GM23338 (cell line): ENCODE measurements around the gene FBXO9. TPM values are rescaled to one million over a fixed set of nuclear protein-coding genes. Genes with fewer than 3 reads are reported as not detected.

ENCODE experiments used
- ATAC-seq: fragments of 200-7000 bp; cut with Tn5 transposase; 3 replicates; pipeline ENCODE4 v1.9.1; 2020
- DNase-seq: peaks from one replicate; pipeline ENCODE4 v3.0.0-alpha.2; 2015; ENCODE audit warnings: low spot score
- H2AFZ ChIP-seq: fragments of 200-600 bp; sonication (generic); 2 replicates; pipeline ENCODE4 v1.8.0; 2016; ENCODE audit warnings: antibody characterized with exemption, mild to moderate bottlenecking, moderate library complexity
- H3F3A ChIP-seq: fragments of 200-600 bp; sonication (generic); replicated peaks from 2 replicates; pipeline ENCODE4 v1.8.0; 2017; ENCODE audit warnings: antibody characterized with exemption, mixed run types, low read depth
- H3K27ac ChIP-seq: fragments of 200-600 bp; sonication (generic); 2 replicates; pipeline ENCODE4 v1.6.1; 2016; ENCODE audit warnings: low read depth
- H3K27me3 ChIP-seq: fragments of 200-600 bp; sonication (generic); 2 replicates; pipeline ENCODE4 v1.8.0; 2016; ENCODE audit warnings: mild to moderate bottlenecking, mixed run types, moderate library complexity; ENCODE audit not compliant: insufficient read depth
- H3K36me3 ChIP-seq: fragments of 200-600 bp; sonication (generic); 2 replicates; pipeline ENCODE4 v1.8.0; 2016; ENCODE audit warnings: mild to moderate bottlenecking; ENCODE audit not compliant: insufficient read depth
- H3K4me1 ChIP-seq: fragments of 200-600 bp; sonication (generic); 2 replicates; pipeline ENCODE4 v1.8.0; 2016; ENCODE audit warnings: mild to moderate bottlenecking, moderate library complexity; ENCODE audit not compliant: insufficient read depth
- H3K4me2 ChIP-seq: fragments of 200-600 bp; sonication (generic); 2 replicates; pipeline ENCODE4 v1.7.1; 2017; ENCODE audit warnings: mixed run types
- H3K4me3 ChIP-seq: fragments of 200-600 bp; sonication (generic); 2 replicates; pipeline ENCODE4 v1.6.1; 2016; ENCODE audit warnings: mixed run types
- H3K79me2 ChIP-seq: fragments of 200-600 bp; sonication (generic); replicated peaks from 2 replicates; pipeline ENCODE4 v1.8.0; 2017; ENCODE audit warnings: mild to moderate bottlenecking; ENCODE audit not compliant: insufficient read depth
- H3K9me2 ChIP-seq: fragments of 200-600 bp; sonication (generic); 2 replicates; pipeline ENCODE4 v1.8.0; 2017; ENCODE audit not compliant: insufficient read depth
- H4K20me1 ChIP-seq: fragments of 200-600 bp; sonication (generic); replicated peaks from 2 replicates; pipeline ENCODE4 v1.8.0; 2017; ENCODE audit warnings: mild to moderate bottlenecking; ENCODE audit not compliant: insufficient read depth
- H3K27ac Mint-ChIP-seq: 2 replicates; pipeline ENCODE4 v1.8.0; 2020; ENCODE audit warnings: inconsistent platforms, mild to moderate bottlenecking, moderate library complexity, mixed read lengths
- H3K27me3 Mint-ChIP-seq: 3 replicates; pipeline ENCODE4 v1.8.0; 2022; ENCODE audit warnings: low read depth, mild to moderate bottlenecking, moderate library complexity, mixed read lengths, inconsistent platforms; ENCODE audit not compliant: insufficient read depth, poor library complexity
- H3K36me3 Mint-ChIP-seq: 3 replicates; pipeline ENCODE4 v1.8.0; 2021; ENCODE audit warnings: low read depth, mild to moderate bottlenecking, inconsistent platforms, moderate library complexity, mixed read lengths
- H3K4me1 Mint-ChIP-seq: 3 replicates; pipeline ENCODE4 v1.8.0; 2020; ENCODE audit warnings: mild to moderate bottlenecking, inconsistent platforms, mixed read lengths
- H3K4me3 Mint-ChIP-seq: 3 replicates; pipeline ENCODE4 v1.8.0; 2021; ENCODE audit warnings: moderate library complexity, mild to moderate bottlenecking, inconsistent platforms, mixed read lengths
- H3K9me3 Mint-ChIP-seq: 3 replicates; pipeline ENCODE4 v1.8.0; 2020; ENCODE audit warnings: moderate library complexity, mild to moderate bottlenecking, inconsistent platforms, mixed read lengths
- CREB1 ChIP-seq: fragments of 250-450 bp; sonication (Bioruptor Pico); IDR thresholded peaks from 2 replicates; pipeline ENCODE4 v1.5.0; 2020; ENCODE audit warnings: low read depth, mild to moderate bottlenecking, moderate library complexity
- CTCF ChIP-seq, 2 experiments: fragments of 200-600 bp in 1 of 2; sonication (generic) in 1 of 2; conservative IDR thresholded peaks; 2 replicates each; pipeline versions ENCODE4 v1.5.1 to v1.6.1; 2016 to 2017; ENCODE audit warnings: antibody characterized with exemption in 2 of 2, low read depth in 2 of 2, mild to moderate bottlenecking in 2 of 2, moderate library complexity in 1 of 2
- ETS1 ChIP-seq: IDR thresholded peaks from 2 replicates; pipeline ENCODE4 v1.6.1; 2016; ENCODE audit warnings: antibody characterized with exemption
- EZH2 ChIP-seq: fragments of 200-600 bp; sonication (generic); IDR thresholded peaks from one replicate; pipeline ENCODE4 v1.8.0; 2017; ENCODE audit warnings: antibody characterized with exemption, mild to moderate bottlenecking, low read depth; ENCODE audit not compliant: unreplicated experiment
- EZH2phosphoT487 ChIP-seq: fragments of 200-600 bp; sonication (generic); IDR thresholded peaks from one replicate; pipeline ENCODE4 v1.8.1; 2018; ENCODE audit warnings: antibody characterized with exemption; ENCODE audit not compliant: unreplicated experiment
- JUNB ChIP-seq: IDR thresholded peaks from one replicate; pipeline ENCODE4 v1.6.1; 2016; ENCODE audit warnings: antibody characterized with exemption; ENCODE audit not compliant: unreplicated experiment
- NANOG ChIP-seq: IDR thresholded peaks from 2 replicates; pipeline ENCODE4 v1.6.1; 2016; ENCODE audit warnings: antibody characterized with exemption, borderline replicate concordance
- POLR2AphosphoS5 ChIP-seq: IDR thresholded peaks from 2 replicates; pipeline ENCODE4 v1.6.1; 2016; ENCODE audit warnings: antibody characterized with exemption, low read depth
- REST ChIP-seq: IDR thresholded peaks from one replicate; pipeline ENCODE4 v1.6.1; 2018; ENCODE audit warnings: antibody characterized with exemption; ENCODE audit not compliant: unreplicated experiment
- STAT1 ChIP-seq: IDR thresholded peaks from one replicate; pipeline ENCODE4 v1.6.1; 2016; ENCODE audit warnings: antibody characterized with exemption; ENCODE audit not compliant: unreplicated experiment
- ZNF114 ChIP-seq: fragments of 250-450 bp; sonication (Bioruptor Pico); IDR thresholded peaks from 2 replicates; pipeline ENCODE4 v1.5.0; 2020; ENCODE audit warnings: mild to moderate bottlenecking, moderate library complexity
- ZNF331 ChIP-seq: fragments of 250-450 bp; sonication (Bioruptor Pico); IDR thresholded peaks from 2 replicates; pipeline ENCODE4 v1.5.0; 2020; ENCODE audit warnings: low read depth, mild to moderate bottlenecking, moderate library complexity
- ZNF462 ChIP-seq: fragments of 250-450 bp; sonication (Bioruptor Pico); IDR thresholded peaks from 2 replicates; pipeline ENCODE4 v1.5.0; 2020; ENCODE audit warnings: mild to moderate bottlenecking, moderate library complexity
- polyA plus RNA-seq: library from polyadenylated mRNA; unstranded; fragments of >200 nt; fragmentation: Nextera tagmentation; extraction: Ambion mirVana; gene quantifications from 2 replicates; pipeline ENCODE4 v1.2.1, GENCODE V29; 2016
- total RNA-seq: library from RNA; depleted of rRNA; stranded (reverse); fragments of >200 nt; shearing (Covaris generic); gene quantifications from 2 replicates; pipeline ENCODE4 v1.2.3, GENCODE V29; 2014

FBXO9 gene
- total and polyA plus RNA-seq, 2 experiments from 2014 or later, result 29.8 to 32.8 TPM

- Mint-ChIP-seq H3K36me3 (peaks cover 11% of the 10 kb centered on the region), H3K27ac (no peak overlapping the region), H3K9me3 (no peaks in the 10 kb centered on the region), H3K27me3 (no peaks in the 10 kb centered on the region), H3K4me3 (no peak overlapping the region), H3K4me1 (no peaks in the 10 kb centered on the region)
- Histone ChIP-seq H3F3A (no peaks in the 10 kb centered on the region), H3K4me3 (no peak overlapping the region), H3K36me3 (0 out of 2 replicates have a peak, but pooled peaks cover 3% of the 10 kb centered on the region), H2AFZ (no peak overlapping the region), H3K79me2 (no peaks in the 10 kb centered on the region), H3K27ac (no peak overlapping the region), H3K27me3 (no peaks in the 10 kb centered on the region), H4K20me1 (no peaks in the 10 kb centered on the region), H3K4me1 (no peaks in the 10 kb centered on the region), H3K9me2 (no peaks in the 10 kb centered on the region), H3K4me2 (no peak overlapping the region)
- no peak for ATAC-seq
- TF ChIP-seq NANOG, result no peak
- no peak for TF ChIP-seq JUNB
- no peak for TF ChIP-seq CTCF (conservative IDR thresholded peaks at IDR 0.05; ENCODE audit: low read depth in 2 of 2)
- TF ChIP-seq ZNF114, result no peak
- TF ChIP-seq POLR2AphosphoS5, result no peak
- TF ChIP-seq ZNF331 (CRISPR knock-in tag), result no peak
- TF ChIP-seq STAT1, result no peak
- no peak for TF ChIP-seq CREB1 (CRISPR knock-in tag)
- TF ChIP-seq ETS1, result no peak
- no peak for TF ChIP-seq EZH2
- no peak for TF ChIP-seq ZNF462
- TF ChIP-seq EZH2phosphoT487, result no peak
- no peak for TF ChIP-seq REST
- DNase-seq, result no peak
These were observed 32.4 kb upstream of the FBXO9 start for GRCh38 chr6:53032849-53033248.
